Activated naive CD4-positive, alpha-beta T cell treated with anti-CD3 and anti-CD28 coated beads, Interleukin-2, amount 10 ng/mL, durations not matched to agents 7 days and 5 days (primary cell): Measurements from ENCODE around the gene ALK.
A peak's percentile ranks its signal among the peaks of the same experiment; 100 is the strongest.

Experiments used
- CTCF ChIA-PET: fragments of 350-600 bp; sonication (Branson Sonifier 250); formaldehyde crosslinking; loops from one replicate; lab custom pipeline; 2021; ENCODE audit warnings: antibody characterized with exemption; lab: Charles Lee
- DNase-seq: peaks from one replicate; pipeline ENCODE4 v3.0.0-alpha.2; 2020
- H3K27ac Mint-ChIP-seq: one replicate; pipeline ENCODE4 v1.8.0; 2021; ENCODE audit warnings: mild to moderate bottlenecking, moderate library complexity, mixed read lengths
- H3K27me3 Mint-ChIP-seq: one replicate; pipeline ENCODE4 v1.8.0; 2021; ENCODE audit warnings: mild to moderate bottlenecking, mixed read lengths
- H3K36me3 Mint-ChIP-seq: one replicate; pipeline ENCODE4 v1.8.0; 2021; ENCODE audit warnings: mixed read lengths
- H3K4me1 Mint-ChIP-seq: one replicate; pipeline ENCODE4 v1.8.0; 2021; ENCODE audit warnings: mixed read lengths
- H3K4me3 Mint-ChIP-seq: one replicate; pipeline ENCODE4 v1.8.0; 2021; ENCODE audit warnings: mild to moderate bottlenecking, moderate library complexity, mixed read lengths
- H3K9me3 Mint-ChIP-seq: one replicate; pipeline ENCODE4 v1.8.0; 2021; ENCODE audit warnings: mixed read lengths

The ALK gene

DNA sequence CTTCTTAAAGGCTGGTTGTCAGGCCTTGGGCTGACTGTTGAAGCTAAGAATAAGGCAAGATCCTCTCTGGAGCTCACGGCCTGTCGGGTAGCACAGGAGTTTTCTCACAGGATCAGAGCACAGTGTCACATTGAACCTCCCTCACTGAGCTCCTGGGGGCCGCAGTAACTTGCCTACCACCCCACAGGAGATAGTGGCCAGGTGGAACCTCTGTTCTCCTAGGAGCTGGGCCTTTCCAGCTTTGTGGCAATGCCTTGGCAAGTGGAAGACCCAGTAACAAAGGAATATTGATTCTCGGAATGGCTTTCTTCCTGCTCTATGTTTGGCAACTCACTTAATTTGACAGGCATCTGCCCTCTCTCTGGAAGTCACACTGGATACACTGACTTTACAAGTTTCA, 1.2 kb upstream of the ALK start:
- H3K27me3 Mint-ChIP-seq = peaks cover 51% of the 10 kb centered on the region

DNA sequence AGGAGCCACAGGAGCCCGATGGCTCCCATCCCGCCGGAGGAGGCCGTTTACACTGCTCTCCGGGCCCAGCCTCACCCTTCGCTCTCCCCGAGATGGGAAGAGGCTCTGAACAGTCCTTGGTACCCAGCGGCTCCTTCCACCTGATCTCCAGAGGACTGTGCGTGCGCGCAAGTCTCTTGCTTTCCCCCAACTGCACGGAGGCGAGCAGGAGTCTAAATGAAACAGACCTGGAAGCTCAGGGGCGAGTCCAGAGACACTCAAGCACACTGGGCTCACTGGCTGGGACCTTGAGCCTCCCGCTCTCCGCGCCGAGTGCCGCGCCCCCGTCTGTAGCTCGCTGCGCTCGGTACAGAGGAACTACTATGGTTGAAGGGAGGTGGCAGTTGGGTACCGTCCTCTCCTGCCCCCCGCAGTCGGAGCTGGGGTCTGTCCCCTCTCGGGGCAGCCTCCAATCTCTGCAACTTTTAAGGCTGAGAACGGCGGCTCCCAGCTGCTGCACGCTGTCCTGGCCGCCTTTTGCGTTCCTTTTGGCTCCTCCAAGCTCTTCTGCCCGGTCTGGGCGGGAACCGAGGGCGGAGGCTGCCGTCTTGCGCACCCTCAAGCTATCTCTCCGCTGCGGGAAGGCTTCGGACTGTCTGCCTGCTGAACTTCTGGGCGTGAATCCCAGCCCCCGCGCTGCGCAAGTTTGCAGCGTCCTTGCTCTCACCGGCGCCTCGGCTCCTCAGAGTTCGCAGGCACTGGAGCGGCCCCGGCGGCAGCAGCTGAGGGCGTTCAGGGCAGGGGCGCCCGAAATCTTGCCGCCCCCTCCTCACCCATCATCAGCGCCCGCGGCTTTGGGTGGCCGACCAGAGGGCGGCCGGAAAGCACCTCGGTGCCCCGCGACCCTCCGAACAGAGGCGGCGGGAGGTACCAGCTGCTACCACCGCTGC, 491 bp downstream of the ALK start:
- CTCF ChIA-PET = interaction anchor here (6.6 kb wide), 1 partner anchor 105 kb away, joined by 85 read pairs; no protein-coding TSS in a partner anchor
- no peak for DNase-seq
- no peak overlapping the region for H3K4me3 Mint-ChIP-seq
- H3K9me3 Mint-ChIP-seq = no peaks in the 10 kb centered on the region
- no peaks in the 10 kb centered on the region for H3K36me3 Mint-ChIP-seq
- H3K27ac Mint-ChIP-seq = no peak overlapping the region
- H3K4me1 Mint-ChIP-seq = peaks cover 10% of the 10 kb centered on the region
- peaks cover 49% of the 10 kb centered on the region for H3K27me3 Mint-ChIP-seq

More for the DNA sequence above, 1.2 kb upstream of the ALK start:
- Mint-ChIP-seq H3K36me3 (no peaks in the 10 kb centered on the region), H3K9me3 (no peaks in the 10 kb centered on the region), H3K27ac (no peak overlapping the region), H3K4me1 (peaks cover 10% of the 10 kb centered on the region), H3K4me3 (no peak overlapping the region)
- DNase-seq = no peak
- CTCF ChIA-PET = interaction anchor here (1.1 to 6.6 kb wide), 6 partner anchors 10 to 613 kb away, joined by 4 to 85 read pairs (median 8); no protein-coding TSS in a partner anchor

DNA sequence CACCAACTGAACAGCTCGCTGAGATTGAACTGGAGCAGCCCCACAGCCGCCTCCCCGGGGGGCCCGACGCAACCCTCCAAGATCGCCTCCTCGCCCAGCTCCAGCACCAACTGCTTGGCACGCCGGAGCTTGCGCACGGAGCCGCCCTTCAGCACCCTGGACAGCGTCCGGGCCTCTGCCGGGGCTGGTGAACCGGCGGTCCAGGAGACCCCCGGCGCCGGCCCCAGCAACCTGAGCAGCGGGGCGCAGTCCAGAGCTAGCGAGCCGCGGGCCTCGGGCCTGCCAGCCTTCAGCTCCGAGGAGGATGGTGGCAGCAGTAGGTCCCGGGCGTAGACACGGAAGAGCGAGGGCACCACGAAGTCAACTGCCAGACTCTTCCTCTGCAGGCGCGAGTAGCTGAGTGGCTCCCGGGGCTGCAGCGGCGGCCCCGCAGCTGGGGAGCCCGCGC, 1.2 kb downstream of the ALK start:
- Mint-ChIP-seq H3K27me3 (peaks cover 48% of the 10 kb centered on the region), H3K36me3 (no peaks in the 10 kb centered on the region), H3K9me3 (no peaks in the 10 kb centered on the region), H3K4me3 (no peak overlapping the region), H3K4me1 (peaks cover 10% of the 10 kb centered on the region), H3K27ac (no peak overlapping the region)
- CTCF ChIA-PET = interaction anchor here (6.6 kb wide), 1 partner anchor 106 kb away, joined by 85 read pairs; no protein-coding TSS in a partner anchor
- peak; percentile 73 for DNase-seq

DNA sequence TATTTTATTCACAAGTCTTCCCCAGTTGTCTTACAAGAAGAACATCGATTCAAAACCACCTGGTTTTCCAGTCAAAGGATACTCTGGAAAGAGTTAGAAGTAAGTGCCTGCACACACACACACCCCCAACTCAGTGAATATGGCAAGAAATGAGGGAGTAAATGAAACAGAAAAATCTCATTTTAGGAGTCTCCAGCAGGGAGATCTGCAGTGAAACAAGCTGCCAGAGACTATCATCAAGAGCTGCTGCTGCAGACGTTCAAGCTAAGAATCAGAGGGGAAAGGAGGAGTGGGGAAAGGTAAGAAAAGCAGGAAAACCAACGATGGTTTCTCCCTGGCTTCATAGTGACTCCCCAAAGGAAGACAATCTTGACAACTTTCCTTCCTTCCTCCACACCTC, 2.4 kb downstream of the ALK start:
- CTCF ChIA-PET = no interaction called here
- Mint-ChIP-seq H3K27me3 (peaks cover 44% of the 10 kb centered on the region), H3K27ac (no peak overlapping the region), H3K9me3 (no peaks in the 10 kb centered on the region), H3K36me3 (no peaks in the 10 kb centered on the region), H3K4me1 (peaks cover 10% of the 10 kb centered on the region), H3K4me3 (no peak overlapping the region)
- no peak for DNase-seq

DNA sequence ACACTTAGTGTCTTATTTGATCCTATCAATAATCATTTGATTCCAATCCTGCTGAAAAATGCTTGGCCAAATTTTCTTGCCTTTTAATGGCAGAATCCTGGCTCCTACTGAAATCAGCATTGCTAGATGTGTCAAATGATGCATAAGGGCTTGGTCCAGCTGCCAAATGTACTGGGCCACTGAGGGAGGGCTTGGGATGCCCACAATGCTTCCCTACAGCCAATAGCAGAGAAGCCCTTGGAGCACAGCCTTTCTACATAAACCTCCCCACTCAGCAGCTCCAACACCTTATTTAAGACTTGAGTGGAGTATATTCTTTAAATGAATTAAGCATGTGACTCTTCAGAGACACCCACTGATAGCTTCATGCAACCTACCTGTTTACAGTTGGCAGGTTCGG, 3.6 kb downstream of the ALK start:
- Mint-ChIP-seq H3K9me3 (no peaks in the 10 kb centered on the region), H3K27ac (no peak overlapping the region), H3K4me1 (peaks cover 10% of the 10 kb centered on the region), H3K4me3 (no peak overlapping the region), H3K27me3 (peaks cover 40% of the 10 kb centered on the region), H3K36me3 (no peaks in the 10 kb centered on the region)
- CTCF ChIA-PET = no interaction called here
- no peak for DNase-seq

DNA sequence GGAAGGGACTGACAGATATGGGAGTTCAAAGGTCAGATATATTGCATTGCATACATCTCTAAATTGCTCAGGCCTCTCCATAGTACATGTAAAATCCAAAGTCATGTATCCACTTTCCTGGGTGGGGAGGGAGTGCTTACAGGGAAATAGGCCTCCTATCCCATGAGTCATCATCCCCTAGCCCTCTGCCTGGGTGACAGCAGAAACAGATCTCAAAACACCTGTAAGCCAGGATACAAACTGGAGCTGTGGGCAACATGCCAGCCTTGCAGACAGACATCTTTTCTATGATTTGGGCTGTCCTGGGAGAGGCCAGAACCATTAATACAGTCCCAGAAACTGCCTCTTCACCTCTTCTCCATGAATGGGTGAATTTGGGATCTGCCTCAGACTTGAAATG, 4.8 kb downstream of the ALK start:
- CTCF ChIA-PET = no interaction called here
- no peaks in the 10 kb centered on the region for H3K36me3 Mint-ChIP-seq

DNA sequence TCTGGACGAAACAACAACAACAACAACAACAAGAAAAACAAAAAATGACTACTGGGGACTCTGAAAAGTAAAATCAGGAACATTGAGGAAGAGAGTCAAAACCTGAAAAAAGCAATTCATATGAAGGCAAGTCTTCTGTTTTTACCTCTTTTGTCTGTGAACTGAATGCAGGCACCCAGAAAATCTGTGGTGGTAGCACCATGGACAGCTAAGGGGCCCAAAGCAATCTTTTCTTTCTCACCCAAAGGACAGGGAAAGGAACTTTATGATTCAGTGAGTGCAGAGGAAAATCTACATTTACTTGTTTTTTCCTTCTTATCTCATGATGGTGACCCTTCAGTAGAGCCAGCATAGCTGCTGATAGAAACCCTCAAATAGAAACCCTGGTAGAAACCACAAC, 10.4 kb downstream of the ALK start:
- no peaks in the 10 kb centered on the region for H3K36me3 Mint-ChIP-seq
- DNase-seq = no peak
- no peaks in the 10 kb centered on the region for H3K4me1 Mint-ChIP-seq
- no peak overlapping the region for H3K4me3 Mint-ChIP-seq
- H3K27ac Mint-ChIP-seq = no peak overlapping the region
- CTCF ChIA-PET = no interaction called here
- H3K27me3 Mint-ChIP-seq = peaks cover 2% of the 10 kb centered on the region
- no peaks in the 10 kb centered on the region for H3K9me3 Mint-ChIP-seq

More for the DNA sequence above, 4.8 kb downstream of the ALK start:
- H3K27ac Mint-ChIP-seq = no peak overlapping the region
- no peaks in the 10 kb centered on the region for H3K9me3 Mint-ChIP-seq
- no peak for DNase-seq
- H3K4me1 Mint-ChIP-seq = peaks cover 2% of the 10 kb centered on the region
- peaks cover 28% of the 10 kb centered on the region for H3K27me3 Mint-ChIP-seq
- H3K4me3 Mint-ChIP-seq = no peak overlapping the region

DNA sequence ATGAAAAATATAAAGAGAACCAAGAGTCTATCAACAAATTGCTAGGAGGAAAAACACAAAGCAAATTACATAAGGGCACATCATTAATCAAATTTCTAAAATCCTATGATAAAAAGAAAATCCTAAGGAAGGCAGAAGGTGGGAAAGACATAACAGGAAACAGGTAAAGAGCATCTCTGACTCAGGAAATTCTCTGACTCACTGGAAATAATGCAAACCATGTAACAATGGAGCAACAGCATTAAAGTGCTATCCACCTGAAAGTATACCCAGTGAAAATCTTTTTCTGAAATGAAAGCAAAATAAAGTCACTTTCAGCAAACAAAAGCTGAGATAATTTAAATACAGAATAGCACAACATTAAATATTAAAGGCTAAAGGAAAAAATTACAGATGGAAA, 10.9 kb downstream of the ALK start:
- no peaks in the 10 kb centered on the region for H3K4me1 Mint-ChIP-seq
- peaks cover 7% of the 10 kb centered on the region for H3K27me3 Mint-ChIP-seq
- H3K27ac Mint-ChIP-seq = no peak overlapping the region
- CTCF ChIA-PET = no interaction called here
- H3K36me3 Mint-ChIP-seq = no peaks in the 10 kb centered on the region
- H3K9me3 Mint-ChIP-seq = no peaks in the 10 kb centered on the region
- no peak for DNase-seq
- no peak overlapping the region for H3K4me3 Mint-ChIP-seq

DNA sequence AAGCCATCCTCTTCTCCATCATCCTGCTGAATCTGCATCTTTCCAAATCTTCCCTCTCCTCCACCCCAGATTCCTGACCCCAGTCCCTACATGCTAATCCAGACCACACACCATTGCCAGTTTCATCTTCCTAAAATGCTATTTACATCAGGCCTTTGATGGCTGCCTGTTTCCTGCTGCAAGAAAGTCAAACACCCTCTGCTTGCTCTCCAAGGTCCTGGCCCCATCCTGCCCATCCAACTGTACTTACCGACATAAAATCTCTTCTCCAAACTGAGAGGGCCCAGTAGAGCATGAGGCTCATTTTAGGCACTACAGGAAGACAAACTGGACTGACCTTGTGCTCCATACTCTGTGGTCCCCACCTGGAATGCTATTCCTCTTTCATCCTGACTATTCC, 19.0 kb downstream of the ALK start:
- Mint-ChIP-seq H3K36me3 (no peaks in the 10 kb centered on the region), H3K27ac (no peak overlapping the region), H3K27me3 (peaks cover 37% of the 10 kb centered on the region), H3K9me3 (no peaks in the 10 kb centered on the region), H3K4me1 (no peaks in the 10 kb centered on the region), H3K4me3 (no peak overlapping the region)
- DNase-seq = no peak
- CTCF ChIA-PET = no interaction called here

DNA sequence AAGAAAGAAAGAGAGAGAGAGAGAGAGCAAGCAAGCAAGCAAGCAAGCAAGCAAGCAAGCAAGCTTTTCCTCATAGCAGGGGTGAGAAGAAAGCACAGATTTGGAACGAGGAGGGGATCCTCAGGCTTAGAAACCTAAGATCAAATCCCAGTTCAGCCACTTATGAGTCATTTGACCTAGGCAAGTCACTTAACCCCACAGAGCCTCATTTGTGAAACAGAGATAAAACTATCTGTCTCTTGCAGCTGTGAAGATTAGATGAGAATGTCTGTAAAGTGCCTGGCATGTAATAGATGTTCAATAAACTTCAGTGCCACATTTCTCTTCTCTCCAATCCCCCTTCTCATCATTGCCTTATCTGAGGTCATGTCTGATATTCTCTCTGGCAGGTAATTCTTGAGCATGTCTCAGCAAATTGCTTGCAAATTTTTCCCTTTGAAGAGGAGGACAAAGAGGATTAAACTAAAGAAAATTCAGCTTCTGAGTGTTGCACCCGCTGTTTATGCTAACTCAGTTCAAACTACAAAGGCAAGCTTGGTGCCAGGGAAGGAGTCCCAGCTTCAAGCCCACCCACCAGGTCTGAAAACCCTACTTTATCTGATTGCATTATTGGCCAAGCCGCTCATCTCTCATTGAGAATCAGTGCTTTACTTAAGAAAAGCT, 20.3 kb downstream of the ALK start:
- no peak overlapping the region for H3K27ac Mint-ChIP-seq
- H3K27me3 Mint-ChIP-seq = peaks cover 38% of the 10 kb centered on the region
- H3K4me3 Mint-ChIP-seq = no peak overlapping the region
- no peaks in the 10 kb centered on the region for H3K36me3 Mint-ChIP-seq
- H3K9me3 Mint-ChIP-seq = no peaks in the 10 kb centered on the region
- DNase-seq = no peak
- CTCF ChIA-PET = no interaction called here
- H3K4me1 Mint-ChIP-seq = no peaks in the 10 kb centered on the region

DNA sequence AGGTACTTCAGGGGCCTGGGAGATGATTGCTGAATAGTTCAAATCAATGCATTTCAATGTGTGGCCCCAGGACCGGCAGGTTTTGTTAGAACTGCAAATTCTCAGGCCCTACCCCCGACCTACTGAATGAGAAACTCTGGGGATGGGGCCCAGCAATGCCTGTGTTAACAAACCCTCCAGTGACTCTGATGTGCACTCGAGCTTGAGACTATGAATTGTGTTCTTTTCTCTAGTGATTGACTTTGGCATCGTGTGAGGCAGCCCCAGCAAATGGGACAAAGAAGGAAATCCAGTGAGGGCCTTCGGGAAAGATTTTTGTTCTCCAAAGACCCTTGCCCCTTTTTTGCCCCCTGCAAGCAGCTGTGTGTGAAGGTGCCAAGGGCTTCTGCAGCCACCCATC, 22.4 kb downstream of the ALK start:
- CTCF ChIA-PET = no interaction called here
- DNase-seq = no peak
- no peak overlapping the region for H3K27ac Mint-ChIP-seq
- H3K4me1 Mint-ChIP-seq = no peaks in the 10 kb centered on the region
- H3K9me3 Mint-ChIP-seq = no peaks in the 10 kb centered on the region
- H3K4me3 Mint-ChIP-seq = no peak overlapping the region
- H3K27me3 Mint-ChIP-seq = peaks cover 41% of the 10 kb centered on the region
- no peaks in the 10 kb centered on the region for H3K36me3 Mint-ChIP-seq

DNA sequence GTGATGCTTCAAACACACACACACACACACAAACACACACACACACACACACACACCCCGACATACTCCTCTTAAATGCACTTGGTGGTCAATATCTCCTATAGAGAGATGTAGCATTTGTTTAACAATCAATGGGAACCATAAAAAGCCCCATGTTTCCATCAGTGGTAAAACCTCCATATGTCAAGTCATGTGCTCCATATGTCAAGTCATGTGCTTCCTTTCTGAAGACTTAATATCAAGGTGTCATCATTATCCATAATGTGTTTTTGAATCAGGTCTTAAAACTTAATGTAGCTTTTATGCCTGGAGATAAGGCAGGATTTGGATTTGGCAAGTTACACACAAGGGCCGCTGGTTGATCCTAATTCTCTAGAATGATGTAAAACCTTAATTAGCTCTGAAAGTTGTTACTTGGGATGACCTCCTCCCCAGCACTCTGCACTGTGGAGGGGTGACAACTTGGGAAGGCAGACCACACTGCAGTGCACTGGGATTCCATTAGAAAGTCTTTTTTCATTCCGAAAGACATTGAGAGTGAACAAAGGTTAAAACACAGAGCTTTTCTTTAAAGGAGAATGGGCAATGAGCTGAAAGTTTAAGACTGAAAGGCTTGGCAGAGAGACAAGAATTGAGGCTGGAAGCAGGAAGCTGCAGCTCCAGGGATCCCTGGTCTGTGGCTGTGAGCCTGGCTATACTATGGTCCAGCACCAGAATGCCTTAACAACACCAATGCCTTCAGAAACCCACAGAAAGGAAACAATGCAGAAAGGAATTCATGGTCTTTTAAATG, 26.4 kb downstream of the ALK start:
- CTCF ChIA-PET = no interaction called here
- DNase-seq = no peak
- Mint-ChIP-seq H3K4me1 (no peaks in the 10 kb centered on the region), H3K4me3 (no peak overlapping the region), H3K27me3 (peaks cover 29% of the 10 kb centered on the region), H3K9me3 (no peaks in the 10 kb centered on the region), H3K36me3 (no peaks in the 10 kb centered on the region), H3K27ac (no peak overlapping the region)

DNA sequence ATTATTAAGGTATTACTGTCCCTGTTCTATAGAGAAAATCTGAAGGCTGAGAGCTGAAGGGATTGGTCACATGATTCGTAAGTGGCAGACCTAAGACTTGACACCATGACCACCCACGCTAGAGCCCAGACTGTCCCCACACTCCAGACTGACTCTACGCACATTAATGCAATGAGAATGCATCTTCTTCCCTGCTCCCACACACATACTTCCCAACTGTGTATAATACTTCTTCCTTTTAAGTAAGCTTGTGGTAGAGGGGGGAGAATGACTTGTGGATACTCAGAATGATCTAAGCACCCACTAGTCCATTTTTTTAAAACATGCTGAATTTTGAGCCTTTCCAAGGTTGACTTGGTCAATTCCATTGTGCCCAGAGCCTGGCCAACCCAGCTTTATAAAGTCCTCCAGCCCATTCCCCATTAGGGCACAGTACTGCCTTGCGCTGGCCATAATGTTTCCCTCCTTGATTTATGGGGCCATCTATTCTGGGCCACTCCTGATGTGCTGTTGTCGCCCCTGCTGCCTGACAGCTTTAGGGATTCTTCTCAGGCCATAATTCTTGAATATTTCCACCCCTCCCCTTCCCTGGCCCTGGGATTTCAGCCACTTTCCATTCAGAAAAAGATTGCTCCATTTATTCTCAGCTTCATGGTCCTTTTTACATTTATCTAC, 28.7 kb downstream of the ALK start:
- Mint-ChIP-seq H3K27me3 (peaks cover 16% of the 10 kb centered on the region), H3K9me3 (no peaks in the 10 kb centered on the region)

More for the DNA sequence above, 28.7 kb downstream of the ALK start:
- DNase-seq = no peak
- CTCF ChIA-PET = no interaction called here
- Mint-ChIP-seq H3K36me3 (no peaks in the 10 kb centered on the region), H3K4me3 (no peak overlapping the region), H3K4me1 (no peaks in the 10 kb centered on the region), H3K27ac (no peak overlapping the region)
